Muscle layer of colon (tissue), 2 donors: ENCODE data around the gene TMEM220.
"Not testable (repeated sequence)": the region's sequence is repeated elsewhere in the genome, so short reads cannot be mapped to it uniquely, and the experiment has no call there.

Experiments
- H3K27ac ChIP-seq: one replicate; pipeline ENCODE4 v1.7.0; 2013; ENCODE audit warnings: low read depth, mild to moderate bottlenecking, low read length, moderate library complexity
- H3K27me3 ChIP-seq, 2 donors: one replicate each; pipeline ENCODE4 v1.7.0; 2013; ENCODE audit warnings: low read length in 2 of 2, mild to moderate bottlenecking in 2 of 2; ENCODE audit not compliant: insufficient read depth in 2 of 2, control insufficient read depth in 1 of 2
- H3K36me3 ChIP-seq: one replicate; pipeline ENCODE4 v1.7.0; 2013; ENCODE audit warnings: mild to moderate bottlenecking, low read length; ENCODE audit not compliant: insufficient read depth
- H3K4me1 ChIP-seq: one replicate; pipeline ENCODE4 v1.7.0; 2013; ENCODE audit warnings: mild to moderate bottlenecking, low read length; ENCODE audit not compliant: insufficient read depth
- H3K4me3 ChIP-seq, 2 donors: one replicate each; pipeline ENCODE4 v1.7.0; 2013; ENCODE audit warnings: low read length in 2 of 2, low read depth in 1 of 2, mild to moderate bottlenecking in 1 of 2, moderate library complexity in 1 of 2
- H3K9ac ChIP-seq: one replicate; pipeline ENCODE4 v1.7.0; 2013; ENCODE audit warnings: low read length
- H3K9me3 ChIP-seq: one replicate; pipeline ENCODE4 v1.7.0; 2013; ENCODE audit warnings: mild to moderate bottlenecking, low read length
- donor health status: abdominal sarcoma.
- donor health status: Adenocarcinoma of cecum.

TMEM220 gene

GRCh38 chr17:10737736-10738135 lies 7.9 kb upstream of the TMEM220 start:
- Histone ChIP-seq H3K4me1 (no peaks in the 10 kb centered on the region), H3K9me3 (no peaks in the 10 kb centered on the region), H3K27me3 (no peaks in the 10 kb centered on the region), H3K9ac (no peak overlapping the region), H3K4me3 (no peak overlapping the region), H3K36me3 (no peaks in the 10 kb centered on the region), H3K27ac (no peak overlapping the region)

GRCh38 chr17:10737168-10737622 lies 7.4 kb upstream of the TMEM220 start:
- H3K36me3 ChIP-seq = no peaks in the 10 kb centered on the region
- no peaks in the 10 kb centered on the region for H3K27me3 ChIP-seq
- no peak overlapping the region for H3K4me3 ChIP-seq
- no peak overlapping the region for H3K27ac ChIP-seq
- H3K4me1 ChIP-seq = no peaks in the 10 kb centered on the region
- H3K9me3 ChIP-seq = no peaks in the 10 kb centered on the region
- H3K9ac ChIP-seq = no peak overlapping the region

GRCh38 chr17:10735821-10736220 lies 6.0 kb upstream of the TMEM220 start:
- Histone ChIP-seq H3K27ac (no peak overlapping the region), H3K4me1 (peaks cover 5% of the 10 kb centered on the region), H3K4me3 (no peak overlapping the region), H3K36me3 (no peaks in the 10 kb centered on the region), H3K9ac (no peak overlapping the region), H3K27me3 (no peaks in the 10 kb centered on the region), H3K9me3 (no peaks in the 10 kb centered on the region)

- Histone ChIP-seq H3K9me3 (no peaks in the 10 kb centered on the region), H3K27me3 (no peaks in the 10 kb centered on the region), H3K9ac (no peak overlapping the region), H3K27ac (no peak overlapping the region), H3K36me3 (no peaks in the 10 kb centered on the region), H3K4me1 (peaks cover 5% of the 10 kb centered on the region), H3K4me3 (no peak overlapping the region)
Measured at GRCh38 chr17:10735251-10735650, 5.4 kb upstream of the TMEM220 start.

- no peak overlapping the region for H3K4me3 ChIP-seq
- no peak overlapping the region for H3K27ac ChIP-seq
- H3K9ac ChIP-seq = no peak overlapping the region
Measured at GRCh38 chr17:10733666-10734065, 3.8 kb upstream of the TMEM220 start.

GRCh38 chr17:10732121-10732520 lies 2.3 kb upstream of the TMEM220 start:
- H3K9me3 ChIP-seq, H3K27ac ChIP-seq, H3K36me3 ChIP-seq, H3K27me3 ChIP-seq, H3K4me3 ChIP-seq, H3K4me1 ChIP-seq, H3K9ac ChIP-seq: not testable (repeated sequence)

More at GRCh38 chr17:10733666-10734065, 3.8 kb upstream of the TMEM220 start:
- Histone ChIP-seq H3K9me3 (no peaks in the 10 kb centered on the region), H3K27me3 (no peaks in the 10 kb centered on the region), H3K36me3 (no peaks in the 10 kb centered on the region), H3K4me1 (peaks cover 9% of the 10 kb centered on the region)

- Histone ChIP-seq H3K27ac (no peak overlapping the region), H3K9me3 (no peaks in the 10 kb centered on the region), H3K27me3 (no peaks in the 10 kb centered on the region), H3K4me3 (no peak overlapping the region), H3K4me1 (peaks cover 9% of the 10 kb centered on the region), H3K9ac (no peak overlapping the region), H3K36me3 (peaks cover 3% of the 10 kb centered on the region)
Measured at GRCh38 chr17:10731408-10731879, 1.6 kb upstream of the TMEM220 start.

- Histone ChIP-seq H3K36me3 (peaks cover 12% of the 10 kb centered on the region), H3K27ac (peak overlapping the region; percentile 81), H3K4me3 (peak overlapping the region; percentile 59 to 68), H3K9ac (peak overlapping the region; percentile 72)
- H3K9me3 ChIP-seq, H3K27me3 ChIP-seq, H3K4me1 ChIP-seq: not testable (repeated sequence)
Measured at GRCh38 chr17:10730247-10730646, 424 bp upstream of the TMEM220 start.

- H3K9ac ChIP-seq = peak overlapping the region; percentile 72
- peaks cover 16% of the 10 kb centered on the region for H3K36me3 ChIP-seq
- H3K4me1 ChIP-seq = peaks cover 9% of the 10 kb centered on the region
- peak overlapping the region in 1 of 2 donors; percentile 68 for H3K4me3 ChIP-seq
- H3K27me3 ChIP-seq = no peaks in the 10 kb centered on the region
- H3K27ac ChIP-seq = peak overlapping the region; percentile 81
- no peaks in the 10 kb centered on the region for H3K9me3 ChIP-seq
Measured at GRCh38 chr17:10728331-10728892, 1.4 kb downstream of the TMEM220 start.

- H3K36me3 ChIP-seq = peaks cover 16% of the 10 kb centered on the region
Measured at GRCh38 chr17:10727192-10727591, 2.6 kb downstream of the TMEM220 start.

GRCh38 chr17:10726196-10726595 lies 3.6 kb downstream of the TMEM220 start:
- peaks cover 8% of the 10 kb centered on the region for H3K4me1 ChIP-seq
- H3K27ac ChIP-seq = no peak overlapping the region
- H3K27me3 ChIP-seq = no peaks in the 10 kb centered on the region
- no peaks in the 10 kb centered on the region for H3K9me3 ChIP-seq
- H3K4me3 ChIP-seq = no peak overlapping the region
- H3K9ac ChIP-seq = no peak overlapping the region
- H3K36me3 ChIP-seq = peaks cover 16% of the 10 kb centered on the region

More at GRCh38 chr17:10727192-10727591, 2.6 kb downstream of the TMEM220 start:
- no peak overlapping the region for H3K4me3 ChIP-seq
- no peaks in the 10 kb centered on the region for H3K9me3 ChIP-seq
- no peak overlapping the region for H3K27ac ChIP-seq
- H3K4me1 ChIP-seq = peaks cover 9% of the 10 kb centered on the region
- H3K9ac ChIP-seq = no peak overlapping the region
- H3K27me3 ChIP-seq = no peaks in the 10 kb centered on the region

GRCh38 chr17:10725262-10725661 lies 4.6 kb downstream of the TMEM220 start:
- no peak overlapping the region for H3K9ac ChIP-seq
- no peak overlapping the region for H3K4me3 ChIP-seq
- no peaks in the 10 kb centered on the region for H3K27me3 ChIP-seq
- H3K36me3 ChIP-seq = peaks cover 16% of the 10 kb centered on the region
- peaks cover 4% of the 10 kb centered on the region for H3K4me1 ChIP-seq
- no peak overlapping the region for H3K27ac ChIP-seq
- no peaks in the 10 kb centered on the region for H3K9me3 ChIP-seq
